Fibroblast of gingiva (primary cell): ENCODE data around the gene DSG4.
"Not testable (repeated sequence)": the region's sequence is repeated elsewhere in the genome, so short reads cannot be mapped to it uniquely, and the experiment has no call there.

Experiments used
- DNase-seq: peaks from one replicate; pipeline ENCODE4 v3.0.0-alpha.2; 2011; ENCODE audit warnings: low read depth

Gene DSG4

GRCh38 chr18:31376477-31376876 is at the start of gene DSG4:
Gene DSG4 (plus strand): TSS chr18:31376777. CDS start chr18:31376912, 135 bp downstream.
- DNase-seq = no peak

GRCh38 chr18:31329787-31330438 is 46.7 kb upstream of the DSG4 start:
- DNase-seq = no peak

- DNase-seq = no peak
Observed at GRCh38 chr18:31343454-31343853, 33.1 kb upstream of the DSG4 start.

GRCh38 chr18:31353336-31353735 is 23.2 kb upstream of the DSG4 start:
- not testable (repeated sequence) for DNase-seq

- no peak for DNase-seq
Observed at GRCh38 chr18:31354990-31355389, 21.6 kb upstream of the DSG4 start.

- no peak for DNase-seq
Observed at GRCh38 chr18:31356025-31356424, 20.6 kb upstream of the DSG4 start.

GRCh38 chr18:31364190-31364589 is 12.4 kb upstream of the DSG4 start:
- DNase-seq = no peak

GRCh38 chr18:31369478-31369877 is 7.1 kb upstream of the DSG4 start:
- DNase-seq = no peak

GRCh38 chr18:31371989-31372388 is 4.6 kb upstream of the DSG4 start:
- no peak for DNase-seq

GRCh38 chr18:31373641-31374040 is 2.9 kb upstream of the DSG4 start:
- DNase-seq = no peak

GRCh38 chr18:31380912-31381311 is 4.3 kb downstream of the DSG4 start:
- DNase-seq = no peak

GRCh38 chr18:31382107-31382506 is 5.5 kb downstream of the DSG4 start:
- no peak for DNase-seq

- DNase-seq = no peak
Observed at GRCh38 chr18:31386741-31387140, 10.2 kb downstream of the DSG4 start.

GRCh38 chr18:31393286-31393685 is 16.7 kb downstream of the DSG4 start:
- DNase-seq = no peak

- no peak for DNase-seq
Observed at GRCh38 chr18:31396796-31397612, 20.4 kb downstream of the DSG4 start.

- no peak for DNase-seq
Observed at GRCh38 chr18:31398191-31398590, 21.6 kb downstream of the DSG4 start.

- DNase-seq = no peak
Observed at GRCh38 chr18:31399306-31400032, 22.9 kb downstream of the DSG4 start.

GRCh38 chr18:31401156-31402025 is 24.8 kb downstream of the DSG4 start:
- no peak for DNase-seq

- DNase-seq = no peak
Observed at GRCh38 chr18:31402026-31402373, 25.4 kb downstream of the DSG4 start.

GRCh38 chr18:31403409-31403808 is 26.8 kb downstream of the DSG4 start:
- DNase-seq = no peak

- no peak for DNase-seq
Observed at GRCh38 chr18:31407649-31408048, 31.1 kb downstream of the DSG4 start.

GRCh38 chr18:31409276-31409675 is 32.7 kb downstream of the DSG4 start:
- no peak for DNase-seq
